RWPE2 (cell line): ENCODE results near the gene RPL10.

Experiments
- ATAC-seq: fragments of 200-7000 bp; cut with Tn5 transposase; 3 replicates; pipeline ENCODE4 v1.9.1; 2021; ENCODE audit warnings: low read depth
- DNase-seq: peaks from one replicate; pipeline ENCODE4 v3.0.0-alpha.2; 2020; ENCODE audit warnings: low spot score
- H3K27ac ChIP-seq: fragments of 450-650 bp; 2 replicates; pipeline ENCODE4 v1.5.1; 2017; ENCODE audit warnings: mild to moderate bottlenecking; ENCODE audit not compliant: poor library complexity, severe bottlenecking
- H3K27me3 ChIP-seq: fragments of 250-450 bp; sonication (Bioruptor Pico); 2 replicates; pipeline ENCODE4 v1.5.1; 2021; ENCODE audit warnings: mild to moderate bottlenecking, moderate library complexity; ENCODE audit not compliant: insufficient read depth, poor library complexity, severe bottlenecking
- H3K36me3 ChIP-seq: fragments of 250-450 bp; sonication (Bioruptor Pico); 2 replicates; pipeline ENCODE4 v1.5.1; 2020; ENCODE audit warnings: low read depth, mild to moderate bottlenecking, moderate library complexity
- H3K4me1 ChIP-seq: fragments of 250-450 bp; sonication (Bioruptor Pico); 2 replicates; pipeline ENCODE4 v1.5.1; 2021; ENCODE audit warnings: mild to moderate bottlenecking, moderate library complexity; ENCODE audit not compliant: insufficient read depth, poor library complexity, severe bottlenecking
- H3K4me3 ChIP-seq: fragments of 250-450 bp; sonication (Bioruptor Pico); 2 replicates; pipeline ENCODE4 v1.5.1; 2021; ENCODE audit warnings: mild to moderate bottlenecking, moderate library complexity; ENCODE audit not compliant: severe bottlenecking
- H3K9me3 ChIP-seq: fragments of 250-450 bp; sonication (Bioruptor Pico); 2 replicates; pipeline ENCODE4 v1.5.1; 2021; ENCODE audit warnings: mild to moderate bottlenecking, moderate library complexity; ENCODE audit not compliant: severe bottlenecking
- CTCF ChIP-seq: fragments of 450-650 bp; IDR thresholded peaks from one replicate; pipeline ENCODE4 v1.5.1; 2017; ENCODE audit warnings: mild to moderate bottlenecking, moderate library complexity; ENCODE audit not compliant: poor library complexity, severe bottlenecking

The RPL10 gene

GRCh38 chrX:154397888-154398667 is at the start of gene RPL10:
Gene RPL10 (plus strand): TSS chrX:154398377. CDS start chrX:154398520, 143 bp downstream.
- H3K4me3 ChIP-seq, result peak within 1 kb of the TSS; percentile 60
- no peaks in the 10 kb centered on the region for H3K27me3 ChIP-seq

GRCh38 chrX:154348646-154349358 is 49.4 kb upstream of the RPL10 start:
- Histone ChIP-seq H3K4me3 (no peak overlapping the region), H3K9me3 (no peaks in the 10 kb centered on the region), H3K27me3 (no peaks in the 10 kb centered on the region), H3K27ac (no peak overlapping the region), H3K4me1 (no peaks in the 10 kb centered on the region), H3K36me3 (peaks cover 57% of the 10 kb centered on the region)
- DNase-seq (peak; percentile 23), ATAC-seq (no peak)
- TF ChIP-seq CTCF, result no peak

More at GRCh38 chrX:154397888-154398667, at the start of gene RPL10:
- Histone ChIP-seq H3K4me1 (no peaks in the 10 kb centered on the region), H3K36me3 (peaks cover 35% of the 10 kb centered on the region), H3K9me3 (no peaks in the 10 kb centered on the region), H3K27ac (peak within 1 kb of the TSS; percentile 93)
- TF ChIP-seq CTCF, result no peak
- DNase-seq (peak; percentile 93), ATAC-seq (peak; percentile 49)

- Histone ChIP-seq H3K4me3 (no peak overlapping the region), H3K27ac (no peak overlapping the region), H3K36me3 (peaks cover 63% of the 10 kb centered on the region), H3K4me1 (no peaks in the 10 kb centered on the region), H3K27me3 (no peaks in the 10 kb centered on the region), H3K9me3 (no peaks in the 10 kb centered on the region)
- DNase-seq (peak; percentile 43), ATAC-seq (no peak)
- no peak for TF ChIP-seq CTCF
Observed at GRCh38 chrX:154349359-154349935, 48.7 kb upstream of the RPL10 start.

GRCh38 chrX:154349979-154350378 is 48.2 kb upstream of the RPL10 start:
- H3K4me3 ChIP-seq, result no peak overlapping the region
- no peaks in the 10 kb centered on the region for H3K27me3 ChIP-seq
- DNase-seq, result no peak
- H3K36me3 ChIP-seq, result peaks cover 67% of the 10 kb centered on the region
- no peak for TF ChIP-seq CTCF
- no peak overlapping the region for H3K27ac ChIP-seq
- no peaks in the 10 kb centered on the region for H3K9me3 ChIP-seq
- ATAC-seq, result no peak
- H3K4me1 ChIP-seq, result no peaks in the 10 kb centered on the region
